ENCODE measurements around the gene LDB2.

Gene LDB2

GRCh38 chr4:16713696-16714095 lies 184.7 kb downstream of the LDB2 start:
- no peak for DNase-seq

GRCh38 chr4:16713271-16713670 lies 185.2 kb downstream of the LDB2 start:
- no peak for DNase-seq

GRCh38 chr4:16710198-16710597 lies 188.2 kb downstream of the LDB2 start:
- no peak for DNase-seq

- DNase-seq = no peak
Observed at GRCh38 chr4:16707874-16708273, 190.6 kb downstream of the LDB2 start.

GRCh38 chr4:16706251-16706650 lies 192.2 kb downstream of the LDB2 start:
- no peak for DNase-seq

- DNase-seq = no peak
Observed at GRCh38 chr4:16705341-16705740, 193.1 kb downstream of the LDB2 start.

GRCh38 chr4:16704489-16704888 lies 194.0 kb downstream of the LDB2 start:
- no peak for DNase-seq

- DNase-seq = no peak
Observed at GRCh38 chr4:16695896-16696295, 202.5 kb downstream of the LDB2 start.

GRCh38 chr4:16694884-16695276 lies 203.6 kb downstream of the LDB2 start:
- DNase-seq = no peak

- no peak for DNase-seq
Observed at GRCh38 chr4:16694173-16694883, 204.1 kb downstream of the LDB2 start.

- no peak for DNase-seq
Observed at GRCh38 chr4:16693641-16694040, 204.8 kb downstream of the LDB2 start.

GRCh38 chr4:16692961-16693506 lies 205.4 kb downstream of the LDB2 start:
- no peak for DNase-seq

- DNase-seq = no peak
Observed at GRCh38 chr4:16692524-16692923, 205.9 kb downstream of the LDB2 start.

GRCh38 chr4:16692046-16692445 lies 206.4 kb downstream of the LDB2 start:
- DNase-seq = no peak

- no peak for DNase-seq
Observed at GRCh38 chr4:16691450-16691849, 207.0 kb downstream of the LDB2 start.

GRCh38 chr4:16687845-16688244 lies 210.6 kb downstream of the LDB2 start:
- no peak for DNase-seq

- no peak for DNase-seq
Observed at GRCh38 chr4:16687011-16687410, 211.4 kb downstream of the LDB2 start.

GRCh38 chr4:16686195-16686594 lies 212.2 kb downstream of the LDB2 start:
- no peak for DNase-seq

- no peak for DNase-seq
Observed at GRCh38 chr4:16685536-16685935, 212.9 kb downstream of the LDB2 start.

GRCh38 chr4:16684935-16685334 lies 213.5 kb downstream of the LDB2 start:
- DNase-seq = no peak

GRCh38 chr4:16684097-16684496 lies 214.3 kb downstream of the LDB2 start:
- DNase-seq = no peak

GRCh38 chr4:16682975-16683374 lies 215.5 kb downstream of the LDB2 start:
- DNase-seq = no peak

GRCh38 chr4:16677001-16677944 lies 221.2 kb downstream of the LDB2 start:
- DNase-seq = no peak

GRCh38 chr4:16676230-16676770 lies 222.1 kb downstream of the LDB2 start:
- DNase-seq = no peak
